ENCODE measurements around the gene NUDT6. TPM values are rescaled to one million over a fixed set of nuclear protein-coding genes. Genes with fewer than 3 reads are reported as not detected.

NUDT6 gene
- total and polyA plus RNA-seq, 5 donors, result 8.0 to 18.0 (median 11.4) TPM

- no peak overlapping the region for H3K4me3 ChIP-seq (ENCODE audit: low read length)
- intact Hi-C loops (cut with DNase I), result loop anchor here in 1 of 4 donors (5.0 kb wide), 1 partner anchor 157 kb away; no protein-coding TSS in a partner anchor
- no peak for DNase-seq
- 43% methylated on average over 4 of the region's 4 CpGs for WGBS
- ATAC-seq, result peak in 1 of 2 donors; percentile 62
- no peak overlapping the region for H3K27ac ChIP-seq (ENCODE audit: low read length)
- H3K4me1 ChIP-seq (ENCODE audit: control insufficient read depth, insufficient read depth, low read length), result no peaks in the 10 kb centered on the region
- H3K9me3 ChIP-seq (ENCODE audit: control insufficient read depth, low read length), result no peaks in the 10 kb centered on the region
- H3K27me3 ChIP-seq (ENCODE audit: control insufficient read depth, insufficient read depth), result no peaks in the 10 kb centered on the region
These were observed 8.0 kb downstream of the NUDT6 start for GRCh38 chr4:122914292-122914904.

- ATAC-seq (no peak), DNase-seq (no peak)
- 84% methylated on average over 1 of the region's 1 CpG for WGBS
- Histone ChIP-seq H3K27ac (ENCODE audit: low read length) (no peak overlapping the region), H3K4me3 (ENCODE audit: low read length) (no peak overlapping the region), H3K9me3 (ENCODE audit: control insufficient read depth, low read length) (no peaks in the 10 kb centered on the region), H3K4me1 (ENCODE audit: control insufficient read depth, insufficient read depth, low read length) (no peaks in the 10 kb centered on the region), H3K27me3 (ENCODE audit: control insufficient read depth, insufficient read depth) (no peaks in the 10 kb centered on the region)
- intact Hi-C loops (cut with DNase I), result loop anchor here in 1 of 4 donors (5.0 kb wide), 1 partner anchor 156 kb away; no protein-coding TSS in a partner anchor
These were observed 9.4 kb downstream of the NUDT6 start for GRCh38 chr4:122912810-122913575.

- 59% methylated on average over 1 of the region's 1 CpG for WGBS
- no peaks in the 10 kb centered on the region for H3K4me1 ChIP-seq (ENCODE audit: control insufficient read depth, insufficient read depth, low read length)
- DNase-seq (no peak), ATAC-seq (no peak)
- H3K27ac ChIP-seq (ENCODE audit: low read length), result no peak overlapping the region
- intact Hi-C loops (cut with DNase I), result loop anchor here in 1 of 4 donors (5.0 kb wide), 1 partner anchor 154 kb away; no protein-coding TSS in a partner anchor
- H3K4me3 ChIP-seq (ENCODE audit: low read length), result no peak overlapping the region
- H3K9me3 ChIP-seq (ENCODE audit: control insufficient read depth, low read length), result no peaks in the 10 kb centered on the region
- no peaks in the 10 kb centered on the region for H3K27me3 ChIP-seq (ENCODE audit: control insufficient read depth, insufficient read depth)
These were observed 10.8 kb downstream of the NUDT6 start for GRCh38 chr4:122911588-122911987.

GRCh38 chr4:122909683-122910082 is 12.7 kb downstream of the NUDT6 start:
- no peak for DNase-seq
- ATAC-seq, result no peak
- intact Hi-C loops (cut with DNase I), result loop anchor here in 1 of 4 donors (5.0 kb wide), 1 partner anchor 152 kb away; no protein-coding TSS in a partner anchor
- H3K9me3 ChIP-seq (ENCODE audit: control insufficient read depth, low read length), result no peaks in the 10 kb centered on the region
- 95% methylated on average over 2 of the region's 2 CpGs for WGBS
- H3K4me1 ChIP-seq (ENCODE audit: control insufficient read depth, insufficient read depth, low read length), result no peaks in the 10 kb centered on the region
- H3K27me3 ChIP-seq (ENCODE audit: control insufficient read depth, insufficient read depth), result no peaks in the 10 kb centered on the region
- H3K27ac ChIP-seq (ENCODE audit: low read length), result no peak overlapping the region
- no peak overlapping the region for H3K4me3 ChIP-seq (ENCODE audit: low read length)

- intact Hi-C loops (cut with DNase I), result no loop called here
- Histone ChIP-seq H3K4me3 (ENCODE audit: low read length) (no peak overlapping the region), H3K4me1 (ENCODE audit: control insufficient read depth, insufficient read depth, low read length) (no peaks in the 10 kb centered on the region), H3K27me3 (ENCODE audit: control insufficient read depth, insufficient read depth) (no peaks in the 10 kb centered on the region), H3K27ac (ENCODE audit: low read length) (no peak overlapping the region), H3K9me3 (ENCODE audit: control insufficient read depth, low read length) (no peaks in the 10 kb centered on the region)
- no peak for DNase-seq
- 94% methylated on average over 1 of the region's 1 CpG for WGBS
- no peak for ATAC-seq
These were observed 14.2 kb downstream of the NUDT6 start for GRCh38 chr4:122908223-122908622.

GRCh38 chr4:122906859-122907305 is 15.5 kb downstream of the NUDT6 start:
- ATAC-seq, result no peak
- 94% methylated on average over 7 of the region's 7 CpGs for WGBS

GRCh38 chr4:122903766-122904288 is 18.6 kb downstream of the NUDT6 start:
- no peak for ATAC-seq
- intact Hi-C loops (cut with DNase I), result no loop called here
- H3K27me3 ChIP-seq (ENCODE audit: control insufficient read depth, insufficient read depth), result no peaks in the 10 kb centered on the region
- no peak for DNase-seq
- no peak overlapping the region for H3K4me3 ChIP-seq (ENCODE audit: low read length)
- peaks cover 1% of the 10 kb centered on the region for H3K4me1 ChIP-seq (ENCODE audit: control insufficient read depth, insufficient read depth, low read length)
- H3K27ac ChIP-seq (ENCODE audit: low read length), result no peak overlapping the region
- H3K9me3 ChIP-seq (ENCODE audit: control insufficient read depth, low read length), result no peaks in the 10 kb centered on the region

More at GRCh38 chr4:122906859-122907305, 15.5 kb downstream of the NUDT6 start:
- Histone ChIP-seq H3K9me3 (ENCODE audit: control insufficient read depth, low read length) (no peaks in the 10 kb centered on the region), H3K27ac (ENCODE audit: low read length) (no peak overlapping the region), H3K4me3 (ENCODE audit: low read length) (no peak overlapping the region), H3K4me1 (ENCODE audit: control insufficient read depth, insufficient read depth, low read length) (no peaks in the 10 kb centered on the region), H3K27me3 (ENCODE audit: control insufficient read depth, insufficient read depth) (no peaks in the 10 kb centered on the region)
- intact Hi-C loops (cut with DNase I), result no loop called here
- no peak for DNase-seq

GRCh38 chr4:122901247-122902010 is 21.0 kb downstream of the NUDT6 start:
- no peak overlapping the region for H3K27ac ChIP-seq (ENCODE audit: low read length)
- no peak overlapping the region for H3K4me3 ChIP-seq (ENCODE audit: low read length)
- H3K9me3 ChIP-seq (ENCODE audit: control insufficient read depth, low read length), result no peaks in the 10 kb centered on the region
- DNase-seq (no peak), ATAC-seq (no peak)
- peaks cover 3% of the 10 kb centered on the region for H3K4me1 ChIP-seq (ENCODE audit: control insufficient read depth, insufficient read depth, low read length)
- 50% methylated on average over 2 of the region's 2 CpGs for WGBS
- intact Hi-C loops (cut with DNase I), result no loop called here
- H3K27me3 ChIP-seq (ENCODE audit: control insufficient read depth, insufficient read depth), result no peaks in the 10 kb centered on the region

- H3K4me3 ChIP-seq (ENCODE audit: low read length), result no peak overlapping the region
These were observed 22.1 kb downstream of the NUDT6 start for GRCh38 chr4:122900314-122900713.

GRCh38 chr4:122899682-122900081 is 22.7 kb downstream of the NUDT6 start:
- H3K9me3 ChIP-seq (ENCODE audit: control insufficient read depth, low read length), result no peaks in the 10 kb centered on the region
- ATAC-seq (no peak), DNase-seq (no peak)
- H3K27ac ChIP-seq (ENCODE audit: low read length), result no peak overlapping the region
- 94% methylated on average over 7 of the region's 7 CpGs for WGBS
- peaks cover 3% of the 10 kb centered on the region for H3K4me1 ChIP-seq (ENCODE audit: control insufficient read depth, insufficient read depth, low read length)
- intact Hi-C loops (cut with DNase I), result no loop called here
- no peak overlapping the region for H3K4me3 ChIP-seq (ENCODE audit: low read length)
- H3K27me3 ChIP-seq (ENCODE audit: control insufficient read depth, insufficient read depth), result no peaks in the 10 kb centered on the region

More at GRCh38 chr4:122900314-122900713, 22.1 kb downstream of the NUDT6 start:
- Histone ChIP-seq H3K27me3 (ENCODE audit: control insufficient read depth, insufficient read depth) (no peaks in the 10 kb centered on the region), H3K4me1 (ENCODE audit: control insufficient read depth, insufficient read depth, low read length) (peaks cover 3% of the 10 kb centered on the region), H3K9me3 (ENCODE audit: control insufficient read depth, low read length) (no peaks in the 10 kb centered on the region), H3K27ac (ENCODE audit: low read length) (no peak overlapping the region)
- WGBS, result 67% methylated on average over 3 of the region's 3 CpGs
- DNase-seq, result no peak
- no peak for ATAC-seq
- intact Hi-C loops (cut with DNase I), result no loop called here
